Left lung (tissue), 10 donors: Measurements from ENCODE around the gene COG3. TPM values are rescaled to one million over a fixed set of nuclear protein-coding genes. Genes with fewer than 3 reads are reported as not detected.
A peak's percentile ranks its signal among the peaks of the same experiment; 100 is the strongest.

Experiments
- ATAC-seq: fragments of 200-7000 bp; cut with Tn5 transposase; one replicate; pipeline ENCODE4 v1.9.1; 2020; ENCODE audit warnings: moderate library complexity
- DNase-seq, 4 donors: peaks; one replicate each; pipeline ENCODE4 v3.0.0-alpha.2; 2013 to 2020
- H3K27ac ChIP-seq, 2 donors: fragments of 200-600 bp; sonication (generic) in 1 of 2; one replicate each; pipeline versions ENCODE4 v1.5.0 to v1.8.0; 2020 to 2021
- H3K27me3 ChIP-seq, 2 donors: fragments of 200-600 bp; sonication (generic) in 1 of 2; one replicate each; pipeline versions ENCODE4 v1.5.0 to v1.8.0; 2020 to 2021
- H3K36me3 ChIP-seq, 2 donors: fragments of 200-600 bp; sonication (generic) in 1 of 2; one replicate each; pipeline versions ENCODE4 v1.5.0 to v1.8.0; 2020 to 2021
- H3K4me1 ChIP-seq, 2 donors: fragments of 200-600 bp; one replicate each; pipeline ENCODE4 v1.8.0; 2021
- H3K4me3 ChIP-seq, 2 donors: fragments of 200-600 bp; sonication (generic) in 1 of 2; one replicate each; pipeline versions ENCODE4 v1.5.0 to v1.8.0; 2020 to 2021; ENCODE audit warnings: mild to moderate bottlenecking in 1 of 2
- H3K9me3 ChIP-seq, 2 donors: fragments of 200-600 bp; sonication (generic) in 1 of 2; one replicate each; pipeline versions ENCODE4 v1.5.0 to v1.8.0; 2020 to 2021
- intact Hi-C, 2 donors: fragments of 100-400 bp; cut with DNase I; formaldehyde crosslinking; loops; one replicate each; pipeline versions ENCODE4 v1.11.2 to v1.14.2; 2022
- polyA plus RNA-seq, 6 donors: library from polyadenylated mRNA; unstranded; fragments of 120-200 nt; gene quantifications; one replicate each; pipeline ENCODE4 v1.2.1, GENCODE V29; 2013; ENCODE audit not compliant: insufficient read length in 6 of 6
- total RNA-seq, 2 donors: library from RNA; stranded (reverse); fragmentation: NEBNext Ultra II Directional; extraction: Animal tissue kit (Norgen Biotek cat#: 25700); gene quantifications; one replicate each; pipeline ENCODE4 v1.2.1, GENCODE V29; 2021
- TF ChIP-seq, protein P1 (sequence below), 2 donors: fragments of 200-600 bp; sonication (generic) in 1 of 2; IDR thresholded peaks; one replicate each; pipeline versions ENCODE4 v1.5.0 to v1.8.0; 2021; ENCODE audit warnings: antibody characterized with exemption in 2 of 2
- donor health status: DM: no; HTN: yes; CAD: no.
- donor health status: DM: no; HTN: no; CAD: no.

The COG3 gene
- total and polyA plus RNA-seq, 8 donors = 20.6 to 37.8 (median 34.9) TPM

- Histone ChIP-seq H3K36me3 (peaks cover 0 to 61% of the 10 kb centered on the region in 2 donors), H3K27ac (no peak overlapping the region), H3K4me1 (no peaks in the 10 kb centered on the region), H3K27me3 (no peaks in the 10 kb centered on the region), H3K4me3 (no peak overlapping the region), H3K9me3 (no peaks in the 10 kb centered on the region)
- intact Hi-C loops = no loop called here
- no peak for ATAC-seq
- DNase-seq = no peak
- TF ChIP-seq, protein P1, sequence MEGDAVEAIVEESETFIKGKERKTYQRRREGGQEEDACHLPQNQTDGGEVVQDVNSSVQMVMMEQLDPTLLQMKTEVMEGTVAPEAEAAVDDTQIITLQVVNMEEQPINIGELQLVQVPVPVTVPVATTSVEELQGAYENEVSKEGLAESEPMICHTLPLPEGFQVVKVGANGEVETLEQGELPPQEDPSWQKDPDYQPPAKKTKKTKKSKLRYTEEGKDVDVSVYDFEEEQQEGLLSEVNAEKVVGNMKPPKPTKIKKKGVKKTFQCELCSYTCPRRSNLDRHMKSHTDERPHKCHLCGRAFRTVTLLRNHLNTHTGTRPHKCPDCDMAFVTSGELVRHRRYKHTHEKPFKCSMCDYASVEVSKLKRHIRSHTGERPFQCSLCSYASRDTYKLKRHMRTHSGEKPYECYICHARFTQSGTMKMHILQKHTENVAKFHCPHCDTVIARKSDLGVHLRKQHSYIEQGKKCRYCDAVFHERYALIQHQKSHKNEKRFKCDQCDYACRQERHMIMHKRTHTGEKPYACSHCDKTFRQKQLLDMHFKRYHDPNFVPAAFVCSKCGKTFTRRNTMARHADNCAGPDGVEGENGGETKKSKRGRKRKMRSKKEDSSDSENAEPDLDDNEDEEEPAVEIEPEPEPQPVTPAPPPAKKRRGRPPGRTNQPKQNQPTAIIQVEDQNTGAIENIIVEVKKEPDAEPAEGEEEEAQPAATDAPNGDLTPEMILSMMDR (IDR thresholded peaks at IDR 0.05) = no peak
These were observed 22.9 kb downstream of the COG3 start for GRCh38 chr13:45487604-45488003.

- TF ChIP-seq, protein P1 (IDR thresholded peaks at IDR 0.05) = no peak
- Histone ChIP-seq H3K4me1 (no peaks in the 10 kb centered on the region), H3K9me3 (no peaks in the 10 kb centered on the region), H3K27ac (no peak overlapping the region), H3K4me3 (no peak overlapping the region), H3K27me3 (no peaks in the 10 kb centered on the region), H3K36me3 (peaks cover 0 to 65% of the 10 kb centered on the region in 2 donors)
- DNase-seq (no peak), ATAC-seq (peak; percentile 15)
- intact Hi-C loops = no loop called here
These were observed 25.3 kb downstream of the COG3 start for GRCh38 chr13:45490068-45490467.

- intact Hi-C loops = no loop called here
- no peaks in the 10 kb centered on the region for H3K9me3 ChIP-seq
- TF ChIP-seq, protein P1 (IDR thresholded peaks at IDR 0.05) = no peak
- H3K4me1 ChIP-seq = no peaks in the 10 kb centered on the region
- no peaks in the 10 kb centered on the region for H3K27me3 ChIP-seq
- DNase-seq = no peak
- H3K36me3 ChIP-seq = peaks cover 0 to 76% of the 10 kb centered on the region in 2 donors
- H3K4me3 ChIP-seq = no peak overlapping the region
- H3K27ac ChIP-seq = peak overlapping the region in 1 of 2 donors; percentile 15
- ATAC-seq = no peak
These were observed 27.8 kb downstream of the COG3 start for GRCh38 chr13:45492538-45492937.

DNA sequence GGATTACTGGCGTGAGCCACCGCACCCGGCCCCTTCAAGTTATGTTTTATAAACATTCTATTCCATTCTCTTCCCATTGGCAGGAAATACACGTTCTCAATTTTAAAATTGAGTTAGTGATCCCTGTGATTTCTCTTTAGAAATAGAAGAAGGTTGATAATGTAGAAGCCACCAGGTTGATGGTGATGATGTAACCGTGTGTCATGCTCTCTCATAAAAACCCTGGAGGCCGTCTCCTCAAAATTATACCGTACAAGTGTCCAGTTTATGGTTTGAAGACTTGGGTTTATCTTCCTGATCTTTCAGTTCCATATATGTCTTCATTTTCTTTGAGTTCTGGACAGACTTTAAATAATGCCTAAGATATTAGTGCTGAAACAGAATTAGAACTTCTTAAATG lies 32.2 kb downstream of the COG3 start:
- intact Hi-C loops = no loop called here
- Histone ChIP-seq H3K36me3 (peaks cover 0 to 75% of the 10 kb centered on the region in 2 donors), H3K4me1 (peaks cover 0 to 13% of the 10 kb centered on the region in 2 donors), H3K9me3 (no peaks in the 10 kb centered on the region), H3K27ac (no peak overlapping the region), H3K4me3 (no peak overlapping the region), H3K27me3 (no peaks in the 10 kb centered on the region)
- DNase-seq = no peak
- ATAC-seq = no peak
- TF ChIP-seq, protein P1 (IDR thresholded peaks at IDR 0.05) = no peak

- Histone ChIP-seq H3K9me3 (no peaks in the 10 kb centered on the region), H3K4me3 (no peak overlapping the region), H3K36me3 (peaks cover 0 to 75% of the 10 kb centered on the region in 2 donors), H3K27me3 (no peaks in the 10 kb centered on the region), H3K27ac (peak overlapping the region; percentile 4 to 35), H3K4me1 (peaks cover 0 to 13% of the 10 kb centered on the region in 2 donors)
- intact Hi-C loops = no loop called here
- peak; percentile 74 for ATAC-seq
- no peak for DNase-seq
- TF ChIP-seq, protein P1 (IDR thresholded peaks at IDR 0.05) = no peak
These were observed 35.9 kb downstream of the COG3 start for GRCh38 chr13:45500492-45501174.
